Measurements from ENCODE around the gene SGMS1.

The SGMS1 gene

GRCh38 chr10:50375051-50375452, 248.7 kb downstream of the SGMS1 start:
- no peak for ATAC-seq

GRCh38 chr10:50373821-50374501, 249.8 kb downstream of the SGMS1 start:
- peak; percentile 43; the same call in 2 of the 3 replicates for ATAC-seq
- no peak for TF ChIP-seq OSR1 (CRISPR knock-in tag; IDR thresholded peaks at IDR 0.05)
- TF ChIP-seq ISL1 (CRISPR knock-in tag; IDR thresholded peaks at IDR 0.05), result no peak
- no peak for TF ChIP-seq ESRRG (CRISPR knock-in tag; IDR thresholded peaks at IDR 0.05)
- no peak for TF ChIP-seq CSRNP3 (CRISPR knock-in tag; IDR thresholded peaks at IDR 0.05)
- no peak for TF ChIP-seq SNAI2 (CRISPR knock-in tag; IDR thresholded peaks at IDR 0.05)
- TF ChIP-seq RARB (CRISPR knock-in tag; IDR thresholded peaks at IDR 0.05), result no peak
- no peak for TF ChIP-seq ZFP3 (CRISPR knock-in tag; IDR thresholded peaks at IDR 0.05)
- no peak for TF ChIP-seq PPARA (CRISPR knock-in tag; IDR thresholded peaks at IDR 0.05; ENCODE audit: borderline replicate concordance)
- TF ChIP-seq PATZ1 (CRISPR knock-in tag; IDR thresholded peaks at IDR 0.05; ENCODE audit: borderline replicate concordance), result no peak
- no peak for TF ChIP-seq ARNTL (CRISPR knock-in tag; IDR thresholded peaks at IDR 0.05; ENCODE audit: borderline replicate concordance, low read depth)
- no peak for TF ChIP-seq CSDC2 (CRISPR knock-in tag; IDR thresholded peaks at IDR 0.05)
- TF ChIP-seq CREB5 (CRISPR knock-in tag; IDR thresholded peaks at IDR 0.05; ENCODE audit: low read depth), result no peak
- TF ChIP-seq TSHZ2 (CRISPR knock-in tag; IDR thresholded peaks at IDR 0.05), result no peak
- no peak for TF ChIP-seq ZC3H10 (CRISPR knock-in tag; IDR thresholded peaks at IDR 0.05)
- TF ChIP-seq ZNF565 (CRISPR knock-in tag; conservative IDR thresholded peaks at IDR 0.05; ENCODE audit: low read depth), result no peak
- no peak for TF ChIP-seq ZFP30 (CRISPR knock-in tag; IDR thresholded peaks at IDR 0.05)
- TF ChIP-seq ZNF8 (CRISPR knock-in tag; IDR thresholded peaks at IDR 0.05), result no peak

More at GRCh38 chr10:50375051-50375452, 248.7 kb downstream of the SGMS1 start:
- no peak for TF ChIP-seq TSHZ2 (CRISPR knock-in tag; IDR thresholded peaks at IDR 0.05)

GRCh38 chr10:50369931-50370330, 253.8 kb downstream of the SGMS1 start:
- ATAC-seq, result no peak
- TF ChIP-seq CREB5 (CRISPR knock-in tag; IDR thresholded peaks at IDR 0.05; ENCODE audit: low read depth), result no peak
- no peak for TF ChIP-seq ESRRG (CRISPR knock-in tag; IDR thresholded peaks at IDR 0.05)
- TF ChIP-seq OSR1 (CRISPR knock-in tag; IDR thresholded peaks at IDR 0.05), result no peak
- no peak for TF ChIP-seq CSDC2 (CRISPR knock-in tag; IDR thresholded peaks at IDR 0.05)
- TF ChIP-seq TCF4 (CRISPR knock-in tag; IDR thresholded peaks at IDR 0.05; ENCODE audit: borderline replicate concordance), result no peak
- no peak for TF ChIP-seq CSRNP3 (CRISPR knock-in tag; IDR thresholded peaks at IDR 0.05)
- no peak for TF ChIP-seq POU6F1 (CRISPR knock-in tag; IDR thresholded peaks at IDR 0.05; ENCODE audit: borderline replicate concordance, low read depth)
- no peak for TF ChIP-seq BACH2 (CRISPR knock-in tag; IDR thresholded peaks at IDR 0.05; ENCODE audit: borderline replicate concordance)
- TF ChIP-seq ZFP3 (CRISPR knock-in tag; IDR thresholded peaks at IDR 0.05), result no peak
- TF ChIP-seq RARB (CRISPR knock-in tag; IDR thresholded peaks at IDR 0.05), result no peak
- TF ChIP-seq ZNF8 (CRISPR knock-in tag; IDR thresholded peaks at IDR 0.05), result no peak

Measured in SK-N-SH treated with all-trans-retinoic acid at 6 μM for 48 hours (cell line).